OCI-LY7 (cell line): Measurements from ENCODE around the gene ARF4. TPM values are rescaled to one million over a fixed set of nuclear protein-coding genes. Genes with fewer than 3 reads are reported as not detected.
"Not testable (repeated sequence)": the region's sequence is repeated elsewhere in the genome, so short reads cannot be mapped to it uniquely, and the experiment has no call there.

ENCODE experiments used
- BruUV-seq: library from RNA; stranded (reverse); fragments of 400-500 nt; replicated peaks from 2 replicates; lab custom pipeline; 2021; lab: Mats Ljungman, UMichigan
- CTCF ChIA-PET: fragments of 300-600 bp; sonication (Branson Sonifier 250); formaldehyde crosslinking; loops from one replicate; lab custom pipeline; 2022; ENCODE audit warnings: antibody characterized with exemption; ENCODE audit not compliant: unreplicated experiment; lab: Charles Lee
- POLR2A ChIA-PET: fragments of 300-600 bp; sonication (Branson Sonifier 250); formaldehyde crosslinking; loops from one replicate; lab custom pipeline; 2022; ENCODE audit warnings: antibody characterized with exemption; lab: Charles Lee
- DNase-seq: peaks from one replicate; pipeline ENCODE4 v3.0.0-alpha.2; 2015; ENCODE audit warnings: low spot score
- H2AFZ ChIP-seq: fragments of 200-600 bp; sonication (generic), shearing (Covaris generic); 2 replicates; pipeline ENCODE4 v1.6.1; 2014; ENCODE audit warnings: mild to moderate bottlenecking, antibody characterized with exemption, low read length, moderate library complexity
- H3K27ac ChIP-seq: fragments of 200-600 bp; sonication (generic); 2 replicates; pipeline ENCODE4 v1.5.1; 2014; ENCODE audit warnings: mixed run types, low read depth, mild to moderate bottlenecking, moderate library complexity, low read length, inconsistent platforms; ENCODE audit not compliant: poor library complexity, severe bottlenecking
- H3K36me3 ChIP-seq: fragments of 200-600 bp; sonication (generic); 2 replicates; pipeline ENCODE4 v1.6.1; 2014; ENCODE audit warnings: mild to moderate bottlenecking, antibody characterized with exemption, low read length, moderate library complexity, mixed read lengths; ENCODE audit not compliant: insufficient read depth
- H3K4me1 ChIP-seq: fragments of 200-600 bp; sonication (generic); 2 replicates; pipeline ENCODE4 v1.5.1; 2014; ENCODE audit warnings: mild to moderate bottlenecking, low read length; ENCODE audit not compliant: insufficient read depth, poor library complexity, severe bottlenecking
- H3K4me2 ChIP-seq: fragments of 200-600 bp; sonication (generic); 2 replicates; pipeline ENCODE4 v1.6.1; 2014; ENCODE audit warnings: mild to moderate bottlenecking, low read length
- H3K4me3 ChIP-seq: fragments of 200-600 bp; sonication (generic); 2 replicates; pipeline ENCODE4 v1.5.1; 2014; ENCODE audit warnings: mild to moderate bottlenecking, low read depth, low read length; ENCODE audit not compliant: poor library complexity, severe bottlenecking
- H3K79me2 ChIP-seq: fragments of 200-600 bp; sonication (generic); 2 replicates; pipeline ENCODE4 v1.6.1; 2016; ENCODE audit warnings: low read depth, mild to moderate bottlenecking, low read length, moderate library complexity, mixed read lengths; ENCODE audit not compliant: insufficient read depth
- H3K9me2 ChIP-seq: fragments of 200-600 bp; sonication (generic); 2 replicates; pipeline ENCODE4 v1.6.1; 2016; ENCODE audit warnings: mild to moderate bottlenecking, low read length, mixed read lengths; ENCODE audit not compliant: insufficient read depth
- H3K9me3 ChIP-seq: fragments of 200-600 bp; sonication (generic); 2 replicates; pipeline ENCODE4 v1.6.1; 2014; ENCODE audit warnings: mild to moderate bottlenecking, mixed run types, low read length, mixed read lengths
- H4K20me1 ChIP-seq: fragments of 200-600 bp; sonication (generic); 2 replicates; pipeline ENCODE4 v1.6.1; 2014; ENCODE audit warnings: mild to moderate bottlenecking, antibody characterized with exemption, low read length, moderate library complexity, mixed read lengths; ENCODE audit not compliant: insufficient read depth
- CTCF ChIP-seq: fragments of 200-600 bp; sonication (generic); conservative IDR thresholded peaks from 2 replicates; pipeline ENCODE4 v1.5.1; 2014; ENCODE audit warnings: mild to moderate bottlenecking, antibody characterized with exemption, low read length, moderate library complexity, mixed read lengths
- EZH2phosphoT487 ChIP-seq: fragments of 200-600 bp; sonication (generic); IDR thresholded peaks from 2 replicates; pipeline ENCODE4 v1.6.1; 2018; ENCODE audit warnings: low read depth, borderline replicate concordance, mild to moderate bottlenecking, mixed run types, antibody characterized with exemption, low read length, moderate library complexity, mixed read lengths
- intact Hi-C: fragments of 100-400 bp; cut with micrococcal nuclease; formaldehyde crosslinking; loops from one replicate; pipeline ENCODE4 v1.10.0; 2022; ENCODE audit not compliant: unreplicated experiment
- total RNA-seq, 2 experiments: library from RNA; depleted of rRNA in 1 of 2; stranded (reverse); fragments of >200 nt in 1 of 2; shearing (Covaris generic) in 1 of 2; gene quantifications; 2 replicates each; pipeline ENCODE4 v1.2.3, GENCODE V29; 2014 to 2022

Gene ARF4
- total RNA-seq, 2 experiments from 2014 or later = 34.9 to 58.0 TPM

GRCh38 chr3:57644740-57645139 lies 47.6 kb upstream of the ARF4 start:
- Histone ChIP-seq H3K9me3 (peaks cover 5% of the 10 kb centered on the region; the same call in 1 of the 2 replicates), H3K36me3 (peaks cover 79% of the 10 kb centered on the region), H3K79me2 (no peaks in the 10 kb centered on the region), H4K20me1 (no peaks in the 10 kb centered on the region), H2AFZ (no peak overlapping the region), H3K9me2 (no peaks in the 10 kb centered on the region), H3K4me1 (no peaks in the 10 kb centered on the region), H3K4me3 (no peak overlapping the region), H3K4me2 (no peak overlapping the region), H3K27ac (no peak overlapping the region)
- POLR2A ChIA-PET = interaction anchor here (0.9 to 1.1 kb wide), 2 partner anchors 16 to 64 kb away, joined by 3 read pairs; no protein-coding TSS in a partner anchor
- BruUV-seq = no TSS peak
- intact Hi-C loops = loop anchor here (5.0 kb wide), 1 partner anchor 183 kb away; no protein-coding TSS in a partner anchor
- no peak for TF ChIP-seq CTCF
- no peak for TF ChIP-seq EZH2phosphoT487
- CTCF ChIA-PET = no interaction called here
- no peak for DNase-seq

GRCh38 chr3:57637391-57637790 lies 40.2 kb upstream of the ARF4 start:
- ChIA-PET POLR2A (no interaction called here), CTCF (no interaction called here)
- DNase-seq = no peak
- H3K4me1 ChIP-seq = no peaks in the 10 kb centered on the region
- no peaks in the 10 kb centered on the region for H3K9me3 ChIP-seq
- no peaks in the 10 kb centered on the region for H3K79me2 ChIP-seq
- H4K20me1 ChIP-seq = no peaks in the 10 kb centered on the region
- H3K4me2 ChIP-seq = no peak overlapping the region
- BruUV-seq = no TSS peak
- no peak overlapping the region for H3K4me3 ChIP-seq
- no peak overlapping the region for H3K27ac ChIP-seq
- no peak overlapping the region for H2AFZ ChIP-seq
- intact Hi-C loops = no loop called here
- peaks cover 83% of the 10 kb centered on the region for H3K36me3 ChIP-seq
- TF ChIP-seq EZH2phosphoT487 (no peak), CTCF (no peak)
- H3K9me2 ChIP-seq = no peaks in the 10 kb centered on the region

GRCh38 chr3:57634259-57634658 lies 37.1 kb upstream of the ARF4 start:
- H3K4me3 ChIP-seq, POLR2A ChIA-PET, H3K4me2 ChIP-seq, H3K9me3 ChIP-seq, H3K9me2 ChIP-seq, H3K79me2 ChIP-seq, BruUV-seq, H3K4me1 ChIP-seq, H4K20me1 ChIP-seq, DNase-seq, H3K27ac ChIP-seq, CTCF ChIA-PET, intact Hi-C loops, H2AFZ ChIP-seq: not testable (repeated sequence)
- H3K36me3 ChIP-seq = peaks cover 82% of the 10 kb centered on the region
